ENCODE data around the gene USP17L27.
"Not testable (repeated sequence)": the region's sequence is repeated elsewhere in the genome, so short reads cannot be mapped to it uniquely, and the experiment has no call there.

USP17L27 gene

GRCh38 chr4:9343848-9344247 lies at the start of gene USP17L27:
USP17L27 (plus strand) TSS chr4:9344148; CDS start chr4:9344148, 0 bp downstream.
- DNase-seq = not testable (repeated sequence)

- not testable (repeated sequence) for DNase-seq
Measured at GRCh38 chr4:9324191-9324590, 19.8 kb upstream of the USP17L27 start.

GRCh38 chr4:9324865-9325264 lies 19.1 kb upstream of the USP17L27 start, which contains the start of gene USP17L24:
USP17L24 (plus strand) TSS chr4:9325165; CDS start chr4:9325165, 0 bp downstream.
- DNase-seq = not testable (repeated sequence)

GRCh38 chr4:9329611-9330010 lies 14.3 kb upstream of the USP17L27 start, which contains the start of gene USP17L25:
USP17L25 (plus strand) TSS chr4:9329911; CDS start chr4:9329911, 0 bp downstream.
- not testable (repeated sequence) for DNase-seq

- not testable (repeated sequence) for DNase-seq
Measured at GRCh38 chr4:9334358-9334757, 9.6 kb upstream of the USP17L27 start, which contains the start of gene USP17L26. USP17L26 (plus strand) TSS chr4:9334658; CDS start chr4:9334658, 0 bp downstream.

- not testable (repeated sequence) for DNase-seq
Measured at GRCh38 chr4:9339103-9339502, 4.8 kb upstream of the USP17L27 start, which contains the start of gene USP17L5. USP17L5 (plus strand) TSS chr4:9339403; CDS start chr4:9339403, 0 bp downstream.

- DNase-seq = not testable (repeated sequence)
Measured at GRCh38 chr4:9348593-9348992, 4.6 kb downstream of the USP17L27 start, which contains the start of gene USP17L28. USP17L28 (plus strand) TSS chr4:9348893; CDS start chr4:9348893, 0 bp downstream.

GRCh38 chr4:9350866-9351265 lies 6.9 kb downstream of the USP17L27 start:
- not testable (repeated sequence) for DNase-seq

GRCh38 chr4:9353338-9353737 lies 9.4 kb downstream of the USP17L27 start, which contains the start of gene USP17L29:
USP17L29 (plus strand) TSS chr4:9353638; CDS start chr4:9353638, 0 bp downstream.
- not testable (repeated sequence) for DNase-seq

- DNase-seq = not testable (repeated sequence)
Measured at GRCh38 chr4:9362829-9363228, 18.9 kb downstream of the USP17L27 start, which contains the start of gene USP17L30. USP17L30 (plus strand) TSS chr4:9363129; CDS start chr4:9363129, 0 bp downstream.

- DNase-seq = not testable (repeated sequence)
Measured at GRCh38 chr4:9379881-9380280, 35.9 kb downstream of the USP17L27 start.

- peak; percentile 62 to 71 for DNase-seq
Measured at GRCh38 chr4:9381012-9381534, 37.1 kb downstream of the USP17L27 start.

GRCh38 chr4:9384126-9384525 lies 40.2 kb downstream of the USP17L27 start:
- DNase-seq = no peak

GRCh38 chr4:9389001-9389400 lies 45.1 kb downstream of the USP17L27 start:
- DNase-seq = not testable (repeated sequence)
